ENCODE results near the gene SUMO3.

Gene SUMO3

DNA sequence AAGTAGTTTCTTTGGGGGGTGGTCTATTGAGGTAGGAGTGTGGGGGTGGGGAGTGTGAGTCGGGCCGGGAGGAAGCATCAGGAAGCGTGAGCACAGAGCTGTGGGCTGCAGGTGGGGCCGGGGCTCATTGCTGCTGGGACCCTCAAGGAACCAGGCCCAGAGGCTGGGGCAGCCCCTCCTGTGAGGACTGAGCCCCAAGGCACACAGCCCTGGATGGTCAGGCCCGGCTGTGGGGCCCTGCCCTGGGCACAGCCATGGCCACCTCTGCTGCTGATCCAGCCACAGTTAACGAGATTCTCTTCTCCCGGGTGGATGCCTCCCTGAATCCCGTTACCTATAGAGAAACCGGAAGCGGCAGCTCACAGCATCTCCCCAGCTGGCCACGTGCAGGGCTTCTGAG, 22.9 kb upstream of the SUMO3 start:
- TF ChIP-seq CTCF (conservative IDR thresholded peaks at IDR 0.05; ENCODE audit: low read length) = no peak
- no peak for DNase-seq (ENCODE audit: low read depth)
- H3K4me3 ChIP-seq (ENCODE audit: low read length) = no peak overlapping the region

DNA sequence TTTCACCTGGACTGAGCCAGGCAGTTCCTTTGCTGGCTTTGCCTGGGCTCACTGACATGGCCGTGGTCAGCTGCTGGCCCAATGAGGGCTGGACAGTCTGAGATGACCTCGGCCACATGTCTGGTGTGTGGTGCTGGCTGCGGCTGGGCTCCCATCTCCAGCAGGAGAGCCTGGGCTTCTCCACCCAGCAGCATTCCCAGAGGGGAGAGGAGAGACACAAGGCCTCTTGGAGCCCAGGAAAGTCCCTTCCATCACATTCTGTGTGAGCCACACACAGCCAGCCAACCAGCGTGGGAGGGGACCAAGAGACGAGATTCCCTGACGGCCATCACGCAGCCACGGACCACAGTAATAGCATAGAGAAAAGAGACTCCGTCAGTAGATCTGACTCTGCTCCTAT, 21.1 kb upstream of the SUMO3 start:
- H3K4me3 ChIP-seq (ENCODE audit: low read length) = no peak overlapping the region
- no peak for TF ChIP-seq CTCF (conservative IDR thresholded peaks at IDR 0.05; ENCODE audit: low read length)
- no peak for DNase-seq (ENCODE audit: low read depth)

GRCh38 chr21:44838039-44838895, 20.4 kb upstream of the SUMO3 start:
- no peak for DNase-seq (ENCODE audit: low read depth)
- TF ChIP-seq CTCF (conservative IDR thresholded peaks at IDR 0.05; ENCODE audit: low read length) = no peak
- no peak overlapping the region for H3K4me3 ChIP-seq (ENCODE audit: low read length)

- TF ChIP-seq CTCF (conservative IDR thresholded peaks at IDR 0.05; ENCODE audit: low read length) = no peak
- DNase-seq (ENCODE audit: low read depth) = no peak
- no peak overlapping the region for H3K4me3 ChIP-seq (ENCODE audit: low read length)
These were observed 19.7 kb upstream of the SUMO3 start for GRCh38 chr21:44837537-44837936.

DNA sequence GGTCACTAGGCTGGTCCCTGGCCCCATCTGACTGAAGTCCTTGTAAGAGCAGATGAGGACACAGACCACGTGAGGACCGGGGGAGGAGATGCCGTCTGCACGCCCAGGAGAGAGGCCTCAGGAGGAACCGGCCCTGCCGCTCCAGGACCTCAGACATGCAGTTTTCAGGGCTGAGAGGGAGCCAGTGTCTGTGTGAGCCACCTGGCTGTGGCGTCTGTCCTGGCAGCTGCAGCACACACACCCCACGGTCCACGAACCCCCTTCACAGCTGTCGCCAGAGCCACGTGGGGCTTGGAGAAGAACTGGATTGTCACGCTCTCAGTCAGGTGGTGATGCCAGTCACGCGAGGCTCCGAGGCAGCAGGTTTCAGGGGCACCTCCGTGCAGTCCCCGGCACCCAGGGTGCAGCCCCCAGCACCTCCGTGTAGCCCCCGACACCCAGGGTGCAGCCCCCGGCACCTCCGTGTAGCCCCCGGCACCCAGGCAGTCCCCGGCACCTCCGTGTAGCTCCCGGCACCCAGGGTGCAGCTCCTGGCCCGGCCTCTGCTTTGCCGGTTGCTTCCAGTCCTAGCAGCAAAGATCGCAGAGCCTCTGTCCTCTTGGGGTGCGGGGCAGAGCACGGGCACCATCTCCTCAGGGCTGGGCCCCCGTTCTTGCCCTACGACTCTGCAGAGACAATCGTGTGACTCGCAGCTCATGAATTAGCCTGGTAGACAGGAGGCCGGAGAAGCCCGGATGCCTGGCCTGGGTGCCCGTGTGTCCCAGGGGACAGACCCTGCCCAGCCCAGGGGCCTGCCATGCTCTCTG, 19.0 kb upstream of the SUMO3 start:
- no peak for TF ChIP-seq CTCF (conservative IDR thresholded peaks at IDR 0.05; ENCODE audit: low read length)
- DNase-seq (ENCODE audit: low read depth) = peak; percentile 35

DNA sequence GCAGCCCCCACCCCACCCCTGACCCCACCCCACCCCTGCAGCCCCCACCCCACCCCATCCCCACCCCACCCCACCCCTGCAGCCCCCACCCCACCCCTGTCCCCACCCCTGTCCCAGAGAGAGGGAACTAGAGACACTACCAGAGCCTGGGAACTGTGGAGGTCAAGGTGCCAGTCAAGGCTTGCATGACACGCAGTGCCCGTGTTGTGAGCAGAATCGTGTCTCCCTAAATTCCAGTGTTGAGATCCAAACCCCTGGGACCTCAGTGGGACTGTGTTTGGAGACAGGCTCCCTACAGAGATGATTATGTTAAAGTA, 18.4 kb upstream of the SUMO3 start:
- no peak for DNase-seq (ENCODE audit: low read depth)
- no peak for TF ChIP-seq CTCF (conservative IDR thresholded peaks at IDR 0.05; ENCODE audit: low read length)
- no peak overlapping the region for H3K4me3 ChIP-seq (ENCODE audit: low read length)

More for the DNA sequence above, 19.0 kb upstream of the SUMO3 start:
- no peak overlapping the region for H3K4me3 ChIP-seq (ENCODE audit: low read length)

DNA sequence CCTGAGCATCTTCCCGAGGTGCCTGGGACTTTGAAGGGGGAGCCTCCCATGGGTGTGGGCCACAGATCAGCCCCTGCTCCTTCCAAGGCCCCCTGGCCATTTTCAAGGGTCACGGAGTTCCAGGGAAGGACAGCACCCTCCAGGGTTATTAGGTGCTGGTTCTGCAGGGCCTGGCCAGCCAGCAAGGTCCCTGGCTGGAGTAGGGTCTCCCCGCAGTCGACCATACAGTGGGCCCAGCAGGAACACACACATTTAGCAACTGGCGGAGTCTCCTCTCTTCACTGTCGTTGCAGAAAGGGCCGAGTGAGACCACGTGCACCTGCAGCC, 17.7 kb upstream of the SUMO3 start:
- H3K4me3 ChIP-seq (ENCODE audit: low read length) = no peak overlapping the region
- no peak for DNase-seq (ENCODE audit: low read depth)
- TF ChIP-seq CTCF (conservative IDR thresholded peaks at IDR 0.05; ENCODE audit: low read length) = no peak

All from AG10803 (cell line).